ENCODE data around the gene CADM2.

Gene CADM2

DNA sequence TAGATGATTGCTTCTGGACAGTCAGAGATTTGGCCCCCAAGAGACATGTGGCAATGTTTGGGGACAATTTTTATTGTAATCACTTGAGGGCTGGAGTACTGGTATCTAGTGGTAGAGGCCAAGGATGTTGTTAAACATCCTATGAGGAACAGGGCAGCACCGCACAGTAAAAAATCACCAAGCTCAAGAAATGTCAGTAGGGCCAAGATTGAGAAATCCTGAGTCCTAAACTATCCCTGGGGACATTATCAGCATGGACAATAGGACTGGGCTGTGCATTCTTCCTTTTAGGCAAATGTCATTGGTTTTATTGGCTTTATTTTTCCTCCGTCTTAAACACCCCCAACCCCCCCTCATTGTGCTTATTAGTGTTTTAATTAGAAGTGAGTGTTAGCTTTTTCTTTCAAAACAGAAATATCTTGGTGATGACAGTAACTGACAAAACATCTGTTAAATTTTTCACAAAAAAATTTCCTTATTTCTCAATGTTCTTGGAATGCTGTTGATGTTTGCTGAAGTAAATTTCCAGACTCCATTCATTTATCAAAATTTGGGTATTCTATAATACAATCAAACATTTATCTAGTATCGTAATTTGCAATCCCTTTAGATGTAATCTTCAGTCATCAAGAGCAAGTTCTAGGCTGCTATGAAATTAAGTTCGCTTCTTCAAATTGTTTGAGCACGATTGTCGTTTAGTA, 1087.8 kb downstream of the CADM2 start:
- DNase-seq = no peak

DNA sequence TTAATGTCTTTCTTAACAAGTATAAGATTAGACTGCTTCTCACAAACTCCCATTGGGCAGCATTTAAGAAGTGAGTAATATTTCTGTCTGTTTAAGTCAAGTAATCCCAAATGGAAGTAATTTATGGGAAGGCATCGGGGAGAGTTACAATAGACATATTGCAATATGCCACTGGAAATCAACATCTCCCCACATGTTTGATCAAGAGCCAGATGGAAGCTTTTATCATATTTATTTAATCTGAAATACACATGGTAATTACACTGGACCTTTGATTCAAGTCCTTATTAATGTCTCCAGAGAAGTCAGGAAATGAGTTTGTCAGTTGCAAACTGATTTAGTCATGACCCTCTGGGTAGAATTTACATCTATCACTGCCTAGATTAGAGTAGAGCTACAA, 1088.4 kb downstream of the CADM2 start:
- DNase-seq = no peak

DNA sequence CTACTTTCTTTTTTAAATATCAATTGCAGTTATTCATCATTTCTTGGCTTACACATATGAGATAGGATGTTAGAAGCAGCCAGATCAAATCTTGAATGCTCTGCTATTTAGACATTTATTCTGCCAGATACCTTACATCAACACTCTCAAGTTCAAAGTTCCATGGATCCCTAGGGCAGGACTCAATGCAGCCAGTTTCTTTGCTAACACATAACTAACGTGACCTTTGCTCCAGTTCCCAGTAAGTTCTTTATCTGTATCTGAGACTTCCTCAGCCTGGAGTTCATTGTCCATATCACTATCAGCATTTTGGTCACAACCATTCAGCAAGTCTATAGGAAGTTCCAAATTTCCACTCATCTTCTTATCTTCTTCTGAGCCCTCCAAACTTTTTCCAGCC, 1092.3 kb downstream of the CADM2 start:
- DNase-seq = no peak

DNA sequence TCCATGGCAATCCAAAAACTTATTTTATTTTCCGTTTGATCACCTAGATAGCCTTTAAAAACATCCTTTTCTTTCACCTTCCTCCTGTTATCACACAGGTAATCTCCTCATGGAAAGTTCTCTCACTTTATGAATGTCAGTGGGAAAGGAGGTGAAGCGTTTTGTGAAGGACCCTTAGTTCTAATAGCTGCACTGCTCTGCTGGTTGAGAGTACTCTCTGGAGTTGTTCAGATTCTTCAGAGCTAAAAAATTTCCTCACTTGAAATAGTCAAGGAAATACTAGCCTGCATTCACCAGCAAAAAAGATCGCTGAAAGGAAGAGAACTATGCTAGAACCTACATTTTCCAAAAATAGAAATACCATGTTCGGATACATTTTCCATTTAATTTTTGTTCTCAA, 1097.2 kb downstream of the CADM2 start:
- DNase-seq = no peak

DNA sequence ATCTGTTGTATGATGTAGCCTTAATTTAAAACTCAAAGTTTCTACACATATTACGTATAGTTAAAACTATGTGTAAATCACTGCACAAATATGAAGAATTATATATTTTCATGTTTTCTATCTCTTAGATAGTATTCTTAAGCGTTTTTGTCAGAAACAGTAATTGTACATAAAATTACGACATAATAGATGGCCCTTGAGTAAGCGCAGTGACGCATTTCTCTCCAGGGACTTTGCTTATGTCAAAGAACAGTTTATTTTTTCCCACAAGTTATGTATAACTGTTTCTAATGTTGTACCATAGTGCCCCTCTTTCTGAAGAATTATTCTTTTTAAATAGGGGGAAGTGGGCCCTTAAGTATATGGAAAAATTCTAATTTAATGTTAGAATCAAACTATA, 1098.2 kb downstream of the CADM2 start:
- no peak for DNase-seq

DNA sequence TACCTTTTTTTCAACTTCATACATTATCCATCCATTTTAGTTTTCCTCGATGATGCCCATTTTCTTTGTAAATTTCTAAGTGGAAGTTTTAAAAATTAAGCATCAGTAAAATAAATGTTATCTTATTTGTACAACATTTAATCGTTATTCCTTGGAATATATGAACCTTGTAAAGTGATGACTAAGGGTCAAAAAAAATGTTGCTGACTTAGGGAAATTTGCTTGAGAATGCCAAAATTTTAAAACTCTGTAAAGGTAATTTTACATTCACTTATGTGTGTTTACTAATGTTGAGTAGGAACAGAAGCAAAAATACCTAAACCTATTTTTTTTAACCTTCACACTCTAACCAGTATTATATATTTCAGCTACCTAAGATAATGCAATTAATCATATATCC, 1115.0 kb downstream of the CADM2 start:
- no peak for DNase-seq

DNA sequence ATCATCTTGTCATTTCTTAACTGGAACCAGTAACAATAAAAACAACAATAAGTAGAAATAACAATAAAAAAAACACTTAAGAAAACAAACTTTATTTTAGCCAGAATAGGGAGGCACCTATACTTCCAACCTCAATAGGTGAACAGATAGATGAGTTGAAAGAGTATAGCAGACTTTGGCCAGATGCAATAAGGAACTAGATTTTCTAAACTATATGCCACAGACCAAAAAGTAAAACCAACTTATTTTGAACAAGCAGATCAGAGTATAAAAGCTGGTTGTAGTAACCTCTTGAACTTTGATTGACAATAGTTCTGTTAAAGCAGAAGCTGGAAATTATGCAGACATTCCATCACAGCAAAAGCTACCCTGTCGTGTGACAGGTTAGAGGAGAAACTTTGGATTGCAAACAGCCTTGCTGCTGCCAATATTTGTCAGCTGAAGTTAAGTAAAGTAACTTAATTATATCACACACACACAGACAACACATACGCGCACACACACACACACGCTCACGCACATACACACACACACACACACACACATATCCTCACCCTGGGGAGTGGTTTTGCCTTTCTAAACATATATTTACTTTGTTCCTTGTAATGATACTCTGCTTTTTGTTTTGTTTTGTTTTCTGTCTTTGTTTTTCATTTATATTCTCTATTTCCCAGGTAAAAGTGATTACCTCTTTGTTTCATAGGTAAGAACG, 1128.5 kb downstream of the CADM2 start:
- no peak for DNase-seq

DNA sequence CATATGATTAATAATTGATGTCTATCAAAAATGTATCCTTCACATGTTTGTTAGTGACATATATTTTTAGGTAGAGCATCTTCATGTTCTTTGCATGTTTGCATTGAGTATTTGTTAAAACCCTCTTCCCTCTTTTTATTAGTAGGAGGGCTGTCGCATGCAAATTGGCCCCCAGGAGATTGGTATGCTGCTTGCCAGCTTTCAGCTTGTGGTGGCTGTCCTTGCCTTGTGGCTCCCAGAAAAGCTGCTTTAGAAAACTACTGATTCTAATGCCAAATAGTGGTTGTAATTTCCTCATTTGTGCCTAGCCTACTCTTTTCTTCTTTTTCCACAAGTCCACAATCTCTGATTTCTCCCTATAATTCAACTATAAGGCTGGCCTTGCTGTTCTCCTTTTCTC, 1145.4 kb downstream of the CADM2 start:
- no peak for DNase-seq

DNA sequence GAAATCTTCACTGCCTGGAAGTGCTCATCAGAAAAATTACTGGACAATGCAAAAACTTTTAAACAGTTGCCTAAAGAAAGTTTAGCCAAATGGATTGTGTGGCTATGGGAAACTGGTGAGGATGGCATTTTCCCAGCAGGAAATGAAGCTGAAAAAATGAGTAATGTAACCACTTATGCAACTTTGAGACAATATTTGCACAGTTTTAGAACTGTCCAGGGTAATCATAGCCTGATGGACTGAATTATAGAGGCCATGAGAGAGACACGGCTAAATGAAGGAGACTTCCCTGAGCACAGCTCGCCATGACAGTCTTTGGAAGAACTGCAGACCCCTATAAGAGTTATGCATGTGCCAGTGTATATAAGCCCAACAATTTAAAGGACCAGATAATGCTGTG, 1150.6 kb downstream of the CADM2 start:
- no peak for DNase-seq
